Activated T-cell treated with anti-CD3 and anti-CD28 coated beads, Interleukin-2, amount 50 U/mL, for 72 hours (primary cell): ENCODE measurements around the gene DCUN1D1. TPM values are rescaled to one million over a fixed set of nuclear protein-coding genes. Genes with fewer than 3 reads are reported as not detected.

Experiments
- ATAC-seq, 2 donors: fragments of 150-1000 bp; cut with Tn5 transposase; replicated peaks in 1 of 2; 2 replicates each; pipeline ENCODE4 v1.10.0; 2021; ENCODE audit warnings: moderate library complexity in 2 of 2, mild to moderate bottlenecking in 1 of 2
- DNase-seq, 2 donors: peaks; one replicate each; pipeline ENCODE4 v3.0.0; 2021 to 2022; ENCODE audit warnings: mixed read lengths in 1 of 2
- H3K27ac Mint-ChIP-seq: one replicate; pipeline ENCODE4 v1.8.0; 2022; ENCODE audit warnings: mild to moderate bottlenecking, moderate library complexity, mixed read lengths
- H3K27me3 Mint-ChIP-seq: one replicate; pipeline ENCODE4 v1.8.0; 2022; ENCODE audit warnings: low read depth, mixed read lengths
- H3K36me3 Mint-ChIP-seq, 2 donors: one replicate each; pipeline ENCODE4 v1.8.0; 2022; ENCODE audit warnings: mixed read lengths in 2 of 2, mild to moderate bottlenecking in 1 of 2; ENCODE audit not compliant: insufficient read depth in 2 of 2
- H3K4me1 Mint-ChIP-seq: one replicate; pipeline ENCODE4 v1.8.0; 2022; ENCODE audit warnings: low read depth, mixed read lengths
- H3K4me3 Mint-ChIP-seq, 2 donors: one replicate each; pipeline ENCODE4 v1.8.0; 2022; ENCODE audit warnings: mild to moderate bottlenecking in 2 of 2, mixed read lengths in 2 of 2, moderate library complexity in 2 of 2
- H3K9me3 Mint-ChIP-seq, 2 donors: one replicate each; pipeline ENCODE4 v1.8.0; 2022; ENCODE audit warnings: mixed read lengths in 2 of 2
- total RNA-seq, 2 donors: library from RNA; stranded (reverse); gene quantifications; one replicate each; pipeline ENCODE4 v1.2.3, GENCODE V29; 2022

DCUN1D1 gene
- total RNA-seq, 2 donors from 2014 or later, result 43.6 to 44.6 TPM

GRCh38 chr3:182914341-182914740, 66.0 kb downstream of the DCUN1D1 start:
- H3K36me3 Mint-ChIP-seq, result peaks cover 4 to 5% of the 10 kb centered on the region in 2 donors
- peaks cover 52% of the 10 kb centered on the region for H3K4me1 Mint-ChIP-seq
- H3K27me3 Mint-ChIP-seq, result no peaks in the 10 kb centered on the region
- peak overlapping the region in 1 of 2 donors; percentile 36 for H3K4me3 Mint-ChIP-seq
- no peaks in the 10 kb centered on the region for H3K9me3 Mint-ChIP-seq
- DNase-seq, result no peak
- peak overlapping the region; percentile 57 for H3K27ac Mint-ChIP-seq
- ATAC-seq, result no peak

GRCh38 chr3:182913889-182914288, 66.4 kb downstream of the DCUN1D1 start:
- Mint-ChIP-seq H3K9me3 (no peaks in the 10 kb centered on the region), H3K27ac (peak overlapping the region; percentile 18), H3K36me3 (peaks cover 4 to 5% of the 10 kb centered on the region in 2 donors), H3K4me3 (peak overlapping the region in 1 of 2 donors; percentile 10), H3K4me1 (peaks cover 56% of the 10 kb centered on the region), H3K27me3 (no peaks in the 10 kb centered on the region)
- DNase-seq (no peak), ATAC-seq (peak in 1 of 2 donors; percentile 16)

- H3K36me3 Mint-ChIP-seq, result peaks cover 4 to 5% of the 10 kb centered on the region in 2 donors
- no peaks in the 10 kb centered on the region for H3K27me3 Mint-ChIP-seq
- H3K27ac Mint-ChIP-seq, result peak overlapping the region; percentile 58
- DNase-seq (no peak), ATAC-seq (no peak)
- H3K4me3 Mint-ChIP-seq, result no peak overlapping the region
- no peaks in the 10 kb centered on the region for H3K9me3 Mint-ChIP-seq
- peaks cover 57% of the 10 kb centered on the region for H3K4me1 Mint-ChIP-seq
Observed at GRCh38 chr3:182912474-182912873, 67.9 kb downstream of the DCUN1D1 start.

DNA sequence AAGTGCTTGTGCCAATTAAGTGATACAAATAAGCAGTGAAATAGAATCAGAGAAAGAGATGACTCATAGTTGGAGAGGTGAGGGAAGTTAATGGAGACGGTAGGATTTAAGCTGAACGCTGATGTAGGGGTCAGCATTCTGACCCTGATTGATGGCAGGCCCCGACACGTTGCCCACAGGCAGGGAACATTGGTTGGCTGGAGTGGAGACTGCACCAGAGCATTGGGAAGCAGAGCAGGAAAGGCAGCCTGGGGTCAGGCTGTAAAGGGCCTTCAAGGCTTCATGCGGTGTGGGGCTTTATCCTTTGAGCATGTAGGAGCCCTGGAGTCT, 68.6 kb downstream of the DCUN1D1 start:
- no peak overlapping the region for H3K4me3 Mint-ChIP-seq
- DNase-seq (no peak), ATAC-seq (peak in 1 of 2 donors; percentile 27)
- H3K27ac Mint-ChIP-seq, result no peak overlapping the region
- H3K4me1 Mint-ChIP-seq, result peaks cover 57% of the 10 kb centered on the region
- H3K27me3 Mint-ChIP-seq, result no peaks in the 10 kb centered on the region
- peaks cover 4 to 5% of the 10 kb centered on the region in 2 donors for H3K36me3 Mint-ChIP-seq
- H3K9me3 Mint-ChIP-seq, result no peaks in the 10 kb centered on the region

GRCh38 chr3:182910936-182911781, 69.2 kb downstream of the DCUN1D1 start:
- Mint-ChIP-seq H3K9me3 (no peaks in the 10 kb centered on the region), H3K4me1 (peaks cover 57% of the 10 kb centered on the region), H3K27ac (peak overlapping the region; percentile 35), H3K27me3 (no peaks in the 10 kb centered on the region), H3K4me3 (no peak overlapping the region), H3K36me3 (peaks cover 4 to 6% of the 10 kb centered on the region in 2 donors)
- ATAC-seq (peak; percentile 60 to 63), DNase-seq (no peak)

DNA sequence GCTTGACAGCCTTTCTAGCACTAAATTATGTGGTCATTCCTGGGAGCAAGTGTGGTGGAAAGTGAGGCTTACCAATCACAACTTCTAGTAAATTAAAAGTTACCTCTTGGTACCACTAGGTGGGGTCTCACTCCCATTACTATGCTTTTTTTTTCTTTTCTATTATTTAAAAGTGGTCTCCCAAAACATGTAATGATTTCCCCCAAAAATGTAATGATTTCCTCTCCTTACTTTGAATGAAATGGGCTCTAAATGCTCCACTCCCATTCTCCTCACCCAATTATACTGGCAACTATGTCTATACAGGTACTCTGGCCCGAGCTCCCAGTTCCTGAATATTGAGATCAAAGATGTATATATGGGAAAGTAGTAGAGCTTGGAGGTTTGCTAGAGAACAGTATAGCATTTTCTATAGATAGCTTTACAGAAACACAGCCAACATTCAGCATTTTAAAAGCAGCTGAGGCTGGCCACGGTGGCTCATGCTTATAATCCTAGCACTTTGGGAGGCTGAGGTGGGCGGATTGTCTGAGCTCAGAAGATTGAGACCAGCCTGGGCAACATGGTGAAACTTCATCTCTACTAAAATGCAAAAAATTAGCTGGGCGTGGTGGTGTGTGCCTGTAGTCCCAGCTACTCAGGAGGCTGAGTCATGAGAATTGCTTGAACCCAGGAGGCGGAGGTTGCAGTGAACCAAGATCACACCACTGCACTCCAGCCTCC, 70.9 kb downstream of the DCUN1D1 start:
- Mint-ChIP-seq H3K36me3 (peaks cover 0 to 3% of the 10 kb centered on the region in 2 donors), H3K4me1 (peaks cover 52% of the 10 kb centered on the region), H3K27ac (peak overlapping the region; percentile 17), H3K9me3 (no peaks in the 10 kb centered on the region), H3K4me3 (no peak overlapping the region), H3K27me3 (no peaks in the 10 kb centered on the region)
- DNase-seq (no peak), ATAC-seq (no peak)

DNA sequence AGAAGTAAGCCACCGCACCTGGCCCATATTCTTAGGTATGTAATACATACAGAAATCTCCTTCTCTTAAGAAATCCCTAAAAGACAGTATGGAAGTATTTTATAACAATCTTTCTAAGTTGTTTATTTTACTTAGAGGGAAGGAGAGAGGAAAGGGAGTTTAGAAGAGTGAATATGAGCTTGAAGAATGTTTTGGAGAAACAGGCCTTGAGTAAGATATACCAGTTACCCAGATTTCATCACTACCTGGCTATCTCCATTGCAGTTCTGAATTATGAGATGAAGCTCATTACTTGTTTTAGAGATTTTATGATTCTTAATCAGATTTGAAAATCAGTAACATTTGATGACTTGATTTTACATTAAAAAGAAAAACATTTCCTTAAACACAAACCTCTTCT, 71.9 kb downstream of the DCUN1D1 start:
- Mint-ChIP-seq H3K36me3 (peaks cover 1 to 2% of the 10 kb centered on the region in 2 donors), H3K27me3 (no peaks in the 10 kb centered on the region), H3K4me1 (peaks cover 42% of the 10 kb centered on the region), H3K4me3 (no peak overlapping the region), H3K27ac (no peak overlapping the region), H3K9me3 (no peaks in the 10 kb centered on the region)
- no peak for DNase-seq
- no peak for ATAC-seq

DNA sequence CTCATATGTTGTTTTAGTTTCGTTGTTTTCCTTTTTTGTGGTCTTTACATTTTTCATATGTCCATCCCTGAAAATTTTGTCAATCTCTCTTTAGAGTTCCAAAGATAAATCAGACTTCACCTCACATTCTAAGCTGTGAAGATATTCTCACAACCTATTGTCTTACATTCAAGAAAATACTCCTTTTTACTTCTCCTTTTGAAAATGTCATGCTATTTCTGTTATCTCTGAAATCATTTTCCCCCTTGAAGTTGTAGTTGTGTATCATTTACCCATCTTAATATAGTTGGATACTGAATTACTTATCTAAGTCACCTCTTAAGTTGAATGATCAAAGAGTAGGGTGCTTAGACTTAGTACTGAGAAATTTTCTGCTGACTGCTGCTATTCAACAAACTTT, 74.3 kb downstream of the DCUN1D1 start:
- Mint-ChIP-seq H3K4me3 (no peak overlapping the region), H3K27me3 (no peaks in the 10 kb centered on the region), H3K36me3 (peaks cover 1 to 4% of the 10 kb centered on the region in 2 donors), H3K27ac (peak overlapping the region; percentile 43), H3K9me3 (no peaks in the 10 kb centered on the region), H3K4me1 (peaks cover 18% of the 10 kb centered on the region)
- DNase-seq (no peak), ATAC-seq (no peak)

GRCh38 chr3:182905623-182906022, 74.7 kb downstream of the DCUN1D1 start:
- H3K27me3 Mint-ChIP-seq, result no peaks in the 10 kb centered on the region
- H3K36me3 Mint-ChIP-seq, result peaks cover 1 to 4% of the 10 kb centered on the region in 2 donors
- H3K4me1 Mint-ChIP-seq, result peaks cover 14% of the 10 kb centered on the region
- DNase-seq, result no peak
- no peak overlapping the region for H3K4me3 Mint-ChIP-seq
- no peak for ATAC-seq
- peak overlapping the region; percentile 43 for H3K27ac Mint-ChIP-seq
- H3K9me3 Mint-ChIP-seq, result no peaks in the 10 kb centered on the region

DNA sequence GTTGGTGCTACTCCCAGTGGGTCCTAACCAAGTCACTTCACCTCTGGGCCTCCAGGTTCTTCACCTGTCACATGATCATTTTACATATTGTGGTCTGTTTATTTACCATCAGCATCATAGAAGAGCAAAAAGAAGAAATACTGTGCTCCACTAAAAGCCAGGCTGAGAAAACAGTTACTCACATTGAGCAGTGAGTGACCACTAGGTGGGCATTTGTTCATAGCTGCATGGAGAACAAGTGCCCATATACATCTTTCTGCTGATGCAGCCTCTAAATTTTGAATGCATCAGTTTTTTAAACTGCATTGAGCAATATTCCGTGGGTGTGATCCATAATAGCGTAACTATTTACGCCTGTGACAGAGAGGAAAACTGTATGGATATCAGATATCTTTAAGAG, 76.2 kb downstream of the DCUN1D1 start:
- DNase-seq (no peak), ATAC-seq (no peak)
- Mint-ChIP-seq H3K9me3 (no peaks in the 10 kb centered on the region), H3K27ac (no peak overlapping the region), H3K4me3 (no peak overlapping the region), H3K36me3 (peaks cover 1 to 11% of the 10 kb centered on the region in 2 donors), H3K27me3 (no peaks in the 10 kb centered on the region), H3K4me1 (peaks cover 3% of the 10 kb centered on the region)

DNA sequence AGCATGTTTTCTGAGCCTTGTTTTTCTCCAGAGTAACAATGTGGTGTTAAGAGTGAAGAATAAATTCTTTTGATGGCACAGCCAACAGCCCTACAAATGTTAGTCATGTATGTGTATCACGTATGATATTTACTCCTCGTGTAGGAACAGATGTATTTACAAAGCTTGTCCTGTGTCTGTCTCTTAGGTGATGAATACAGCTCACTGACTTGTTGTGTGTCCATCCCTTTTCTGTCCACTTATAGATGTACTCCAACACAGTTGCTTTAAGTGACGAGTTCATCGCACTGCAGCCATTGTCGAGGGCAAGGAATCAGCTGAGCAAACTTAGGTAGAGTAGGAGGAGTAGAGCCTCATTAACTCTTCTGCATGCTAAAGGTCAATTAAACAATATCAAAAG, 78.1 kb downstream of the DCUN1D1 start:
- peaks cover 1 to 13% of the 10 kb centered on the region in 2 donors for H3K36me3 Mint-ChIP-seq
- H3K27ac Mint-ChIP-seq, result no peak overlapping the region
- H3K27me3 Mint-ChIP-seq, result no peaks in the 10 kb centered on the region
- H3K4me1 Mint-ChIP-seq, result no peaks in the 10 kb centered on the region
- no peak for DNase-seq
- no peak overlapping the region for H3K4me3 Mint-ChIP-seq
- H3K9me3 Mint-ChIP-seq, result no peaks in the 10 kb centered on the region
- no peak for ATAC-seq

DNA sequence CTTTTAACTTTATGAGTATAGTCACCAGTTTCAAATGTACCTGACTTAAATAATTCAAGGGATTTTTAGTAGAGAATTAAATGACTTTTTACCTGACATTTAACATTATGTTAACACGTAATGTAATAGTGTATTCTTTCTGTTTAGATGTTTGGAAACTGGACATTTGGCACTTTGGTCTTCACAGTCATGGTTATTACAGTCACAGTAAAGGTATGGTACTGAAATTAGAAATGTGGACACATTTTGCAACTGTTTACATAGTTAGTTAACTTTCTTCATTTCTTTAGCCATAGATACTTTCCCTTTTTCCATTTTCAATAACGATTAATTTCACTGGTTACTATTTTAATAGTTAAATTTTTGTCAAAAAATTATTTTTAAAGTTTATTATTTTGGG, 83.8 kb downstream of the DCUN1D1 start:
- no peak overlapping the region for H3K27ac Mint-ChIP-seq
- H3K9me3 Mint-ChIP-seq, result no peaks in the 10 kb centered on the region
- peaks cover 0 to 8% of the 10 kb centered on the region in 2 donors for H3K36me3 Mint-ChIP-seq
- H3K4me3 Mint-ChIP-seq, result no peak overlapping the region
- no peaks in the 10 kb centered on the region for H3K27me3 Mint-ChIP-seq
- ATAC-seq, result no peak
- DNase-seq, result no peak
- H3K4me1 Mint-ChIP-seq, result no peaks in the 10 kb centered on the region

DNA sequence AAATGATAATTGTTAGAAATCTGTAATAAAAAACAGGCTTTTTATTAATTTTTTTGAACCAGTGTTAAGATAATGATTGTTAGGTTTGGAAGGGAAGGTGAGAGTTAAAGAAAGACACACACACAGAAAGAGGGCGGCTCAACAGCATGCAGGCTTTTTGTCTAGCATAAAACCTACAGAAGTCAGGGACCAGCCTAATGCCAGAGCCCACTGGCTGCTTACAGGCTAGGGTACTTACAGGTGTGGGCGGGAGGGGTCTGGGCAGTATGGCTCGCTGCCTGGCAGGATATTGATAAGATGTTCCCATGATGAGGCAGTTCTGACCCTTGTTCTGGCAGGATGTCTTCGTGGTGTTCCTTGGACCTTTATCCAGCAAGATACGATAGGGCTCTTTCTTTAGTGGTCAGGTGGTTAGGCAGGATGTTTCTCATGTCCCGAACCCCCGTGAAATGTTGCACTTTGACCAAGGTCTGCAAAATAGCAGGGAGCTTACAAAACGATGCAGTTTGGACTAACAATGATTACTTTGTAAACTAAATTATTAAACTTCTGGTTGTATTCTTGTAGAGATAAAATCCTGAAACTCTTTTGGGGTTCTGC, 84.7 kb downstream of the DCUN1D1 start:
- no peaks in the 10 kb centered on the region for H3K4me1 Mint-ChIP-seq
- H3K27ac Mint-ChIP-seq, result peak overlapping the region; percentile 68
- no peaks in the 10 kb centered on the region for H3K9me3 Mint-ChIP-seq
- ATAC-seq, result no peak
- H3K4me3 Mint-ChIP-seq, result no peak overlapping the region
- DNase-seq, result no peak
- H3K27me3 Mint-ChIP-seq, result no peaks in the 10 kb centered on the region
- peaks cover 0 to 8% of the 10 kb centered on the region in 2 donors for H3K36me3 Mint-ChIP-seq
